GM21529 (cell line): Measurements from ENCODE around the gene ASF1A.

Experiments
- ATAC-seq: cut with Tn5 transposase; IDR thresholded peaks from one replicate; pipeline ENCODE4 v1.9.1; 2021; ENCODE audit not compliant: unreplicated experiment

The ASF1A gene

GRCh38 chr6:118912646-118913045, 18.7 kb downstream of the ASF1A start:
- no peak for ATAC-seq

GRCh38 chr6:118913161-118913560, 19.2 kb downstream of the ASF1A start:
- ATAC-seq, result no peak

- no peak for ATAC-seq
These were observed 20.6 kb downstream of the ASF1A start for GRCh38 chr6:118914598-118914997.

- no peak for ATAC-seq
These were observed 23.8 kb downstream of the ASF1A start for GRCh38 chr6:118917546-118918328.

- ATAC-seq, result no peak
These were observed 24.4 kb downstream of the ASF1A start for GRCh38 chr6:118918329-118918725.

- no peak for ATAC-seq
These were observed 27.1 kb downstream of the ASF1A start for GRCh38 chr6:118921084-118921483.

GRCh38 chr6:118923035-118923434, 29.1 kb downstream of the ASF1A start:
- ATAC-seq, result no peak

- ATAC-seq, result no peak
These were observed 36.7 kb downstream of the ASF1A start for GRCh38 chr6:118930680-118931079.

GRCh38 chr6:118931436-118931835, 37.5 kb downstream of the ASF1A start:
- no peak for ATAC-seq

GRCh38 chr6:118932421-118932820, 38.5 kb downstream of the ASF1A start:
- ATAC-seq, result no peak

GRCh38 chr6:118933855-118934460, 40.0 kb downstream of the ASF1A start:
- ATAC-seq, result peak; percentile 1

- ATAC-seq, result peak; percentile 93
These were observed 40.7 kb downstream of the ASF1A start, which contains the start of gene MCM9 for GRCh38 chr6:118934461-118935330. Gene MCM9, minus strand, starts transcription at chr6:118935159. Its CDS starts 3,436 bp downstream, at chr6:118931723.

GRCh38 chr6:118935331-118935668, 41.3 kb downstream of the ASF1A start:
- ATAC-seq, result peak; percentile 11

- no peak for ATAC-seq
These were observed 42.2 kb downstream of the ASF1A start for GRCh38 chr6:118935978-118936703.

- no peak for ATAC-seq
These were observed 45.7 kb downstream of the ASF1A start for GRCh38 chr6:118939683-118940082.

GRCh38 chr6:118940770-118941169, 46.8 kb downstream of the ASF1A start:
- no peak for ATAC-seq

GRCh38 chr6:118945217-118945616, 51.3 kb downstream of the ASF1A start:
- ATAC-seq, result no peak

GRCh38 chr6:118952683-118953082, 58.7 kb downstream of the ASF1A start:
- no peak for ATAC-seq

GRCh38 chr6:118953391-118953790, 59.4 kb downstream of the ASF1A start:
- ATAC-seq, result no peak
